ENCODE results near the gene CHRNB4. TPM values are rescaled to one million over a fixed set of nuclear protein-coding genes. Genes with fewer than 3 reads are reported as not detected.

The CHRNB4 gene
- total and polyA plus RNA-seq, 10 of the 15 experiments (the other 5 are each of a cell fraction or from before 2014, with no cell fraction given) = 0.10 TPM; not detected in 9

GRCh38 chr15:78630886-78631633 is 9.9 kb downstream of the CHRNB4 start (continued):
- no peak for TF ChIP-seq KLF5 (IDR thresholded peaks at IDR 0.05; ENCODE audit: partially characterized antibody)

DNA sequence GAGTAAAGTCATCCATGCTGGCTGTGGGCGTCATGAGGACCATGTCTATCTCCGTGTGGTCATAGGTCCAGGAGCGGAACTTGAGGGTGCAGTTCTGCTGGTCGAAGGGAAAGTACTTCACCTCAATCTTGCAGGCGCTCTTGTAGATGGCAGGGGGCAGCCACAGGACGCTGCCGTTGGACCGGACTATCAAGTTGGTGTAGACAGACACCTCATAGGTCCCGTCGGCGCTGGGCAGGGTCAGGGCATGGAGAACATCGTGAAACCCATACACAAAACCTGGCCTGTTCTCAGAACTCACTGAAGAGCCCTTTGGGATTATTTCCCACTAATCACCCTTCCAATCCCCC is 11.3 kb downstream of the CHRNB4 start:
- WGBS (ENCODE audit: insufficient coverage, insufficient replicate concordance, low lambda C conversion rate, missing lambda C conversion rate) = 60% methylated on average over 12 of the region's 12 CpGs
- H3K79me2 ChIP-seq (ENCODE audit: control insufficient read depth, insufficient read depth, low read length) = no peaks in the 10 kb centered on the region
- no peak overlapping the region for H2AFZ ChIP-seq (ENCODE audit: control insufficient read depth, low read depth, low read length)
- no peaks in the 10 kb centered on the region for H4K20me1 ChIP-seq (ENCODE audit: control insufficient read depth, insufficient read depth)
- RAD21 ChIA-PET (ENCODE audit: unreplicated experiment) = no interaction called here
- H3K36me3 ChIP-seq (ENCODE audit: control insufficient read depth in 2 of 2, insufficient read depth in 2 of 2, low read length in 1 of 2) = no peaks in the 10 kb centered on the region
- DNase-seq (ENCODE audit: low read depth, low spot score) = no peak
- CTCF ChIA-PET = no interaction called here
- peaks cover 3% of the 10 kb centered on the region; the same call in 2 of the 3 replicates for H3K9me3 ChIP-seq (replicated peaks; ENCODE audit: control insufficient read depth, insufficient read depth, low read length)
- no peaks in the 10 kb centered on the region for H3K4me1 ChIP-seq (ENCODE audit: control insufficient read depth, insufficient read depth, low read length)
- H3K4me3 ChIP-seq = no peak overlapping the region
- POLR2A ChIA-PET = no interaction called here
- no peak overlapping the region for H3K4me2 ChIP-seq (ENCODE audit: control insufficient read depth, insufficient read depth)
- intact Hi-C loops (cut with micrococcal nuclease; ENCODE audit: unreplicated experiment) = no loop called here
- H3K27ac ChIP-seq (ENCODE audit: control insufficient read depth, insufficient read depth) = no peak overlapping the region
- BruUV-seq (replicated peaks) = no TSS peak
- no peaks in the 10 kb centered on the region; a peak in 1 of 4 replicates for H3K27me3 ChIP-seq (replicated peaks in 1 of 2; ENCODE audit: control insufficient read depth in 2 of 2, insufficient read depth in 2 of 2, low read length in 1 of 2)
- SMC1A ChIA-PET (ENCODE audit: uncharacterized antibody, unreplicated experiment) = no interaction called here
- in situ Hi-C loops (cut with MboI) = no loop called here
- H3K9ac ChIP-seq (ENCODE audit: control insufficient read depth, insufficient read depth, low read length) = no peak overlapping the region
- no peak for FAIRE-seq
- ATAC-seq = no peak
- TF ChIP-seq POLR2AphosphoS2 (IDR thresholded peaks at IDR 0.05; ENCODE audit: low read depth, low read length) = no peak
- TF ChIP-seq PBX3 (IDR thresholded peaks at IDR 0.05; ENCODE audit: insufficient replicate concordance, low read depth, low read length) = no peak
- TF ChIP-seq SIX5 (IDR thresholded peaks at IDR 0.05; ENCODE audit: low read depth, low read length, severe bottlenecking) = no peak
- TF ChIP-seq ZZZ3 (IDR thresholded peaks at IDR 0.05; ENCODE audit: control insufficient read depth, insufficient read length, low read depth) = no peak
- no peak for TF ChIP-seq CTCF (IDR thresholded peaks at IDR 0.05 in 2 of 3, conservative IDR thresholded peaks at IDR 0.05 in 1 of 3; ENCODE audit: control insufficient read depth in 2 of 3, extremely low read depth in 1 of 3, insufficient read depth in 1 of 3, low read depth in 3 of 3, low read length in 3 of 3)
- no peak for TF ChIP-seq PAX8 (IDR thresholded peaks at IDR 0.05)
- no peak for TF ChIP-seq NFIC (IDR thresholded peaks at IDR 0.05; ENCODE audit: low read depth, low read length)
- no peak for TF ChIP-seq FOXM1 (IDR thresholded peaks at IDR 0.05; ENCODE audit: low read depth, low read length)
- TF ChIP-seq JUND (IDR thresholded peaks at IDR 0.05; ENCODE audit: low read depth, low read length) = no peak
- TF ChIP-seq E2F8 (IDR thresholded peaks at IDR 0.05; ENCODE audit: low read depth, partially characterized antibody) = no peak
